ENCODE measurements around the gene SHISA5. TPM values are rescaled to one million over a fixed set of nuclear protein-coding genes. Genes with fewer than 3 reads are reported as not detected.
"Not testable (repeated sequence)": the region's sequence is repeated elsewhere in the genome, so short reads cannot be mapped to it uniquely, and the experiment has no call there.

Gene SHISA5
- total RNA-seq, 4 donors from 2014 or later = 60.1 to 98.0 (median 87.3) TPM

- H3K4me1 ChIP-seq = no peaks in the 10 kb centered on the region
- TF ChIP-seq POLR2A (IDR thresholded peaks at IDR 0.05) (no peak), EP300 (IDR thresholded peaks at IDR 0.05) (no peak), CTCF (IDR thresholded peaks at IDR 0.05) (no peak), POLR2AphosphoS5 (IDR thresholded peaks at IDR 0.05) (no peak)
- peaks cover 13% of the 10 kb centered on the region for H3K36me3 ChIP-seq
- H3K9me3 ChIP-seq = no peaks in the 10 kb centered on the region
- DNase-seq (ENCODE audit: low spot score in 2 of 2) = no peak
- H3K4me3 ChIP-seq = no peak overlapping the region
- no peak overlapping the region for H3K27ac ChIP-seq
- H3K27me3 ChIP-seq = no peaks in the 10 kb centered on the region
- WGBS = 95% methylated on average over 19 of the region's 19 CpGs
These were observed 32.1 kb upstream of the SHISA5 start for GRCh38 chr3:48536116-48536515.

- Histone ChIP-seq H3K36me3 (peaks cover 13% of the 10 kb centered on the region), H3K4me1 (no peaks in the 10 kb centered on the region), H3K4me3 (no peak overlapping the region), H3K27me3 (no peaks in the 10 kb centered on the region), H3K9me3 (no peaks in the 10 kb centered on the region), H3K27ac (no peak overlapping the region)
- 78% methylated on average over 4 of the region's 4 CpGs for WGBS
- no peak for DNase-seq (ENCODE audit: low spot score in 2 of 2)
- TF ChIP-seq CTCF (IDR thresholded peaks at IDR 0.05) = no peak
- no peak for TF ChIP-seq POLR2AphosphoS5 (IDR thresholded peaks at IDR 0.05)
- TF ChIP-seq EP300 (IDR thresholded peaks at IDR 0.05) = no peak
- no peak for TF ChIP-seq POLR2A (IDR thresholded peaks at IDR 0.05)
These were observed 31.6 kb upstream of the SHISA5 start for GRCh38 chr3:48535578-48535977.

- no peaks in the 10 kb centered on the region for H3K4me1 ChIP-seq
- WGBS = 88% methylated on average over 2 of the region's 2 CpGs
- H3K27me3 ChIP-seq = no peaks in the 10 kb centered on the region
- TF ChIP-seq POLR2A (IDR thresholded peaks at IDR 0.05) (no peak), CTCF (IDR thresholded peaks at IDR 0.05) (no peak), EP300 (IDR thresholded peaks at IDR 0.05) (no peak), POLR2AphosphoS5 (IDR thresholded peaks at IDR 0.05) (no peak)
- no peaks in the 10 kb centered on the region for H3K9me3 ChIP-seq
- H3K36me3 ChIP-seq = peaks cover 10% of the 10 kb centered on the region
- H3K4me3 ChIP-seq = no peak overlapping the region
- DNase-seq (ENCODE audit: low spot score in 2 of 2) = no peak
- no peak overlapping the region for H3K27ac ChIP-seq
These were observed 29.0 kb upstream of the SHISA5 start for GRCh38 chr3:48532977-48533337.

- no peaks in the 10 kb centered on the region for H3K4me1 ChIP-seq
- H3K27me3 ChIP-seq = no peaks in the 10 kb centered on the region
- H3K27ac ChIP-seq = no peak overlapping the region
- 95% methylated on average over 6 of the region's 6 CpGs for WGBS
- H3K9me3 ChIP-seq = no peaks in the 10 kb centered on the region
- DNase-seq (ENCODE audit: low spot score in 2 of 2) = no peak
- H3K36me3 ChIP-seq = peaks cover 10% of the 10 kb centered on the region
- no peak overlapping the region for H3K4me3 ChIP-seq
- TF ChIP-seq CTCF (IDR thresholded peaks at IDR 0.05) (no peak), POLR2AphosphoS5 (IDR thresholded peaks at IDR 0.05) (no peak), EP300 (IDR thresholded peaks at IDR 0.05) (no peak), POLR2A (IDR thresholded peaks at IDR 0.05) (no peak)
These were observed 28.4 kb upstream of the SHISA5 start for GRCh38 chr3:48532271-48532976.

- not testable (repeated sequence) for H3K9me3 ChIP-seq; H3K36me3 ChIP-seq; H3K4me1 ChIP-seq; H3K4me3 ChIP-seq; H3K27ac ChIP-seq; H3K27me3 ChIP-seq; DNase-seq (ENCODE audit: low spot score in 2 of 2)
- WGBS = 100% methylated on average over 4 of the region's 4 CpGs
These were observed 26.7 kb upstream of the SHISA5 start for GRCh38 chr3:48530701-48531100.

- Histone ChIP-seq H3K36me3 (peaks cover 5% of the 10 kb centered on the region), H3K27ac (no peak overlapping the region), H3K27me3 (no peaks in the 10 kb centered on the region), H3K4me1 (no peaks in the 10 kb centered on the region), H3K4me3 (no peak overlapping the region), H3K9me3 (no peaks in the 10 kb centered on the region)
- TF ChIP-seq POLR2A (IDR thresholded peaks at IDR 0.05) (no peak), POLR2AphosphoS5 (IDR thresholded peaks at IDR 0.05) (no peak), EP300 (IDR thresholded peaks at IDR 0.05) (no peak), CTCF (IDR thresholded peaks at IDR 0.05) (no peak)
- DNase-seq (ENCODE audit: low spot score in 2 of 2) = no peak
- WGBS = 87% methylated on average over 3 of the region's 3 CpGs
These were observed 24.8 kb upstream of the SHISA5 start for GRCh38 chr3:48528754-48529153.
